GM21381 (cell line): ENCODE data around the gene CD300E.
"Not testable (repeated sequence)": the region's sequence is repeated elsewhere in the genome, so short reads cannot be mapped to it uniquely, and the experiment has no call there.

Experiments
- ATAC-seq: cut with Tn5 transposase; IDR thresholded peaks from one replicate; pipeline ENCODE4 v1.9.1; 2021; ENCODE audit warnings: mild to moderate bottlenecking, moderate library complexity; ENCODE audit not compliant: unreplicated experiment

The CD300E gene

DNA sequence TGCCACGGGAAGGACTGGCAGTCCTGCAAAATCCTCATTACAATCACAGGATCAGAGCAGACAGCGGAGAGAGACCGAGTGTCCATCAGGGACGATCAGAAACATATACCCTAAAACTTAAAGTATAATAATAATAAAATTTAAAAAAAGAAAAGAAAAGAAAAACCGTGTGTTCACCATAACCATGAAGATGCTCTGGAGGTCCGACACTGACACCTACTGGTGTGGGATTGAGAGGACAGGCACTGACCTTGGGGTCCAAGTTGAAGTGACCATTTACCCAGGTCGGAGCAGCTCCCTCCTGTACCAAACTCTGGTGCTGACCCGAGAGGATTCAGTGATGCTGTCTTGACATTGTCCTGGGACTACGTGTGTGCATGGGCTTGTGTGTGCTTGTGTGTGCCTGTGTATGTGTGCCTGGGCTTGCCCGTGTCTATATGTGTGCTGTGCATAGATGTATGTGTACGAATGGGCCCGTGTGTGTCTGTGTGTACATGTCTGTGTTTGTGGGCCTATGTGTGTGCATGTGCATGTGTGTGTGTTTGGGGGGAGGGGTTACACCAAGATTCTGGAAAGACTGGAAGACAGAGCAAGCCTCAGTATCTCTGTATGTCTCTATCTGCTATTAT, 21.5 kb downstream of the CD300E start:
- no peak for ATAC-seq

DNA sequence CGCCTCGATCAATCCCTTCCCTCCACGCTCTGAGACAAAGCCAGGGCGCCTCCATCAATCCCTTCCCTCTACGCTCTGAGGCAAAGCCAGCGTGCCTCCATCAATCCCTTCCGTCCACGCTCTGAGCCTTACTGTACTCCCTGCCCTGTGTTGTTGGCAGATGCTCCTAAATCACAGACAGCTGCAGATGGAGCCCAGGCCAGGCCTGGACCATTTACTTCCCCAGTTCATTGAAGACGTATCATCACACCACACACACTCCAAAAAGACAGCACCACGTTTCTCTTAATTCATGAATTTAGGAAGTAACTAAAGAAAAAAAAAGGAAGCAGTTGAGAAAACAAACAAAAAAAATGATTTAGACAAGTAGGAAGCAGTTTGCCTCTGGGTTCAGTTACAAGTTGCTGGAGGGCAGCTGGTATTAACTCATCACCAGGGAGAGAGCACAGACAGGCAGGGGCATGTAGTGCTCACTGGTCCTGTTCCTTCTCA, 24.0 kb downstream of the CD300E start:
- ATAC-seq, result no peak

DNA sequence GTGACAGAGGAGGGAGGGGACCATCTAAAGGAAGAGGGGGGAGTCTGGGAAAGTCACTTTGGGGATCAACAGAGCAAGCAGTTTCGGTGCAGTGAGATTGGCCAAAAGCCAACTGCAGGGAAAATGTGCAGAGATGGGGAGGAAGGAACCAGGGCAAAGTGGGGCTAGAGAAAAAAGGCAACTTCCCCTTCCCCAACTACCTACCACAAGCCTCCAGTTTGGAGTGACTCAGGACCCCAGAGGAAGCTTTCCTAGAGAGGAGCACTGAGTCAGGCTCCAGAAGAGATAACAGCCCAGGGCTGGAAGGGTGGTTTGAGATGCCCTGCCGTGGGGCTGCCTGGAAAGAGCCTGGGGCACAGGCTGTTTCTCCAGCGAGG, 24.5 kb downstream of the CD300E start:
- ATAC-seq, result no peak

DNA sequence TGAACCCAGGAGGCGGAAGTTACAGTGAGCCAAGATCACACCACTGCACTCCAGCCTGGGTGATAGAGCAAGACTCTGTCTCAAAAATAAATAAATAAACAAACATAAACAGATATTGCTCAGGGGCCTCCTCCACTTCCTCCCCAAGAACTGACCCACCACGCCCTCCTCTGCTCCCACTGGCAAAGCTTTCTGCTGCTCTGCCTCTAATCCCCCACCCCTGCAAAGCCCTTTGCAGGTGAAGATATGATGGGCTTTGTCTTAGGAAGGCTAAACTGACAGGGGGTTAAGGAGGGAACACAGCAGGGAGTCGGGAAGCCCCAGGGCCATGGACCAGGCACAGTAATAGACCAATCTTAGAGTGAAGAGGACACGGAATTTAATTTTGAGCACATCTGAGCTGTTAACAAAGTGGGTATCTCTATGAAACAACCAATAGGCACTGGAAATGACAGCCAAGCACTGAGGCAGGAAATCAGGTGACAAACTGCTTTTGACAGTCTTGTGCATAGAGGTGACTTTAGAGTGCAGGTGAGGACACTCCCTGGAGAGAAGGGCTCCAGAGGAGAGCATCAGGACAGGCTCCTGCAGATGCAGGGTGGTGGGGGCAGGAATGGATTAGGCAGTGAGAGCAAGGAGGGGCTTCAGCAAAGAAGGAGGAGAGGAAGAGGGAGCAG, 25.1 kb downstream of the CD300E start:
- ATAC-seq, result no peak

DNA sequence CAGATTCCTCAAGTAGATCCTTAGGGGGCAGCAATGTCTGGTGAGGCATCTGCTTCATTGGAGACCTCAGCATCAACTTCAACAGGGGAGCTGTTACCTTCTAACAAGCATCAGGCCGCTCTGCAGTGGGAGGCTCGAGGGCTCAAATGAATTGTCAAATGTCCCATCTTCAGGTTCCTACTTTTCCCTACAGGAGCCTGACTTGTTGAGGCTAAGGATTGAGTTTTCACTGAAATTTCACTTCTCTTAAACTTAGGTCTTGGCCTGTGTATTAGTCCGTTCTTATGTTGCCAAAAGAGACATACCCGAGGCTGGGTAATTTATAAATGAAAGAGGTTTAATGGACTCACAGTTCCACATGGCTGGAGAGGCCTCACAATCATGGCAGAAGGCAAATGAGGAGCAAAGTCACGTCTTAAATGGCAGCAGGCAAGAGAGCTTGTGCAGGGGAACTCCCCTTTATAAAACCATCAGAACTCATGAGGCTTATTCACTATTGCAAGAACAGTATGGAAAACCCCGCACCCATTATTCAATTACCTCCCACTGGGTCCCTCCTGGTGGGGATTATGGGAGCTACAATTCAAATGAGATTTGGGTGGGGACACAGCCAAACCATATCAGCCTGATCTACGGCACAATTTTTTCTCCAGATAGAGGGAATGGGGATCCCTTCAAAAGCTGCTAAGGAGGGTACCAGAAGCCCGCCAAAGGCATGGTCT, 26.3 kb downstream of the CD300E start:
- ATAC-seq, result no peak

DNA sequence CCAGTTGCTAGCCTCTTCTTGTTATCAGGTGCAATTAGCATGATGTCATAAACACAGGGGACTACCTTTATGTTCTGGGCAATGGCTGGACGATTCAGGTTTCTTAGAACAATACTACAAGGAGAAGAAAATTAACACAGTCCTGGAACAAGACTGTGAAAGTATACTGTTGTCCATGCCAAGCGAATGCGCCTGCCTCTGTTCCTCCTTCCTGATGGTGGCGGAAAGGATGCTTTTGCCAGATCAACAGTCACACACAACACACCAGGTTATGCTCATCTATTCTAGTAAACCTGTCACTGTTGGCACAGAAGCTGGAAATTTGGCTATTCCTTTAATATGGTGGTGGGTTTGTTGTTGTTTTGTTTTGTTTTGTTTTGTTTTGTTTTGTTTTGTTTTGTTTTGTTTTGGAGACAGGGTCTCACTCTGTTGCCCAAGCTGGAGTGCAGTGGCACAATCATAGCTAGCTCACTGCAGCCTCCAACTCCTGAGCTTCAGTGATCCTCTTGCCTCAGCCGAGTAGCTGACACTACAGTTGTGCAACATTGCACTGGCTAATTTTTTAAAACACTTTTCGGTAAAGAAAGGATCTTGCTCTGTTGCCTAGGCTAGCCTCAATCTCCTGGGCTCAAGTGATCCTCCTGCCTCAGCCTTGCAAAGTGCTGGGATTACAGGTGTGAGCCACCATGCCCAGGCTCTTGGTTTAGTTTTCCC, 28.3 kb downstream of the CD300E start:
- ATAC-seq, result no peak

DNA sequence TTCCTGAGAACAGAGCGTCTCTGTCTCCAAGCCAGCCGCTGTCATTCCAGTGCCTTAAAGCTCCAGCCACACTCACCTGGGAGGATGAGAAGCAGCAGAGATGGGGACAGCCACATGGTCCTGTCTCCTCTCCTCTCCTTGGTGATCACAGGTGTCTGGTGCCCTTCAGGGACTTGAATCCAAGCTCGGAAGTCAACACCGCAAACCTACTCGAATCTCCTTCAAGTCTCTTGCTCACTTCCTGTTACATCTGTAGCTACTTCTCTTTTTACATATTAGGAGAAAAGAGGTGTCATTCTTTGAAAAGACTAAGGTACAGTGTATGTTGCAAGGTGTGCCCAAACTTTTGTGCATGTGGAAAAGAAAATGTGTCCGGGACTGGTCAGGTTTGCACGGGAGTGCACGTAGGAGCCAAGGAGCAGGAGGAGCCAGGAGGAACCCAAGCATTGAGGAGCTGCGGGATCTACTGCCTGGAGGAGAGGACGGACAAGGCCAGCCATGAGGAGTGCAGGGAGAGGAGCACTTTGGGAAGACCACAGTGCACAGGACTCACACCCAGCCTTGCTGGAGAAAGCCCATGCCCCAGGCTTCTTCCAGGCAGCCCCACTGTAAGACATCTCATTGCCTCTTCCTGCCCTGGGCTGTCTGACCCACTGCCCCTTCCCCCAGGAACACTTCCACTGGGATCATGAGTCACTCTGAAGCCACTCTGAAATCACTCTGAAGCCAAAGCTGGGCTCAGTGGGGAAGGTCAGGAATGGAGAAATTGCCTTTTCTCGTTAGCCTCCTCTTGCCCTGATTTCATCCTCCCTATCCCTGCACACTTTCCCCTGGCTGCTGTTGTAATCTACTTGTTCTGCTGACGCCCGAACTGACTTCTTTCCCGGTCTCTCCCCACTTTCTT, 31.2 kb downstream of the CD300E start, which contains the start of gene CD300LD:
Gene CD300LD, minus strand, starts transcription at position 197 of the 904 bp plus-strand sequence. Its CDS starts 81 bp downstream, at position 116.
- no peak for ATAC-seq

DNA sequence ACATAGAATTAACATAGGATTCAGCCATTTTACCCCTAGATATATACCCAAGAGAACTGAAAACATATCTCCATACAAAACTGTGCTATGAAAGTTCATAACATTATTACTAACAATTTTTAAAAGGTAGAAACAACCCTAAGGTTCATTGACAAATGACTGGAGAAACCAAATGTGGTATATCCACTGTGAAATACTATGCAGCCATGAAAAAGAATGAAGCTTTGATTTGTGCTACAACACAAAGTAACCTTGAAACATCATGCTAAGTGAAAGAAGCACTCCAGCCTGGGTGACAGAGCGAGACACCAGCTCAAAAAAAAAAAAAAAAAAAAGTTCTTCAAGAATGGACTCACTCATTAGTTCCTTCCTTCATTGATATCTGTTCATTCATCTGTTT, 32.0 kb downstream of the CD300E start:
- ATAC-seq, result no peak

DNA sequence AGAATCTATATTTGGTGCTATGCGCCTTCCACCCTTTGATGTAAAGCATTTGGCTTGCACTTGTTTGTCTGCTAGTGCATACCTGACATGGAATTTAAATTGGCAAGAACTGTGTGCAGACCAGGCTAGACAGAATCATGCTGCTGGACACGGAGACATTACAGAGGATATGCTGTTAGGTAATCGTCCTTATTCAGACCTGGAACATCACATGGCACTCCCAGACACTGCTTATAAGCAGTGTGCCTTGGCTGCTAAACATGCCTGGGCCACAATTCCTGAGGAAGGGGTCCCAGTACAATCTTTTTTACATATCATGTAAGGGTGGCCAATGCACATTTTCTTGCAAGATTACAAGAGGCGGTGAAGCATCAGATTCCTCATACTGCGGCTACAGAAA, 37.8 kb downstream of the CD300E start:
- ATAC-seq, result no peak

DNA sequence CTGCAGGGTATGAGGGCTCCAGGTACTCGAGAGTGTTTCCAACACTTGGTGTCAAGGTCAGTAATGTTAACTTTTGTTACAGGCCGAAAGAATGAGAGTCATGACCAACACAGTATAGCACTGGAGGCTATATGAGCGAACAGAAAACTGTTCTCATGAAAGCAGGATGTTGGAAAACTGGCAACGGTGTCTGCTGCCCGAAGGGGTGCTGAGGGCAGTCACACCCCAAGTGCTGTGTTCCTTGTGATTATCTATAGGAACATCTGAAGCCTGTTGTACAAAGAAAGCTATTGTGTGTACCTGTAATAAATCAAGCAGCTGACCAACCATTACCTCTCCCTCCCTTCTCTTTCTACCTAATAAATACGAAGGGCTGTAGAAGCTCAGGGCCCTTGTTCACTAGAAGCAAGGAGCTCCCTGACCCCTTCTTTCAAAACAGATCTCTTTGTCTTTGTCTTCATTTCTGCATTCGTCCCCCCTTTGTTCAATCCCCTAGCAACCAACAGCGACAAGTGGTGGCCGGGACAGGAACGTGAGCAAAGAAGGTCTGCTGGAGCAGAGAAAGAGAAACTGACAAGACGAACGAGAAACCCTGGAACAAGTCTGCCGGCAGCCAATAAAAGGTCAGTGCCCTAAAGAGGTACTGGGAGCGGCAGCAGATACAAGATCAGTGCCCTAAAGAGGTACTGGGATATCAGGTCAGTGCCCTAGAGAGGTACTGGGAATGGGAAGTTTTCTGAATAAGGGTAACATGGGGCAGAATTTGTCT, 39.1 kb downstream of the CD300E start:
- no peak for ATAC-seq

DNA sequence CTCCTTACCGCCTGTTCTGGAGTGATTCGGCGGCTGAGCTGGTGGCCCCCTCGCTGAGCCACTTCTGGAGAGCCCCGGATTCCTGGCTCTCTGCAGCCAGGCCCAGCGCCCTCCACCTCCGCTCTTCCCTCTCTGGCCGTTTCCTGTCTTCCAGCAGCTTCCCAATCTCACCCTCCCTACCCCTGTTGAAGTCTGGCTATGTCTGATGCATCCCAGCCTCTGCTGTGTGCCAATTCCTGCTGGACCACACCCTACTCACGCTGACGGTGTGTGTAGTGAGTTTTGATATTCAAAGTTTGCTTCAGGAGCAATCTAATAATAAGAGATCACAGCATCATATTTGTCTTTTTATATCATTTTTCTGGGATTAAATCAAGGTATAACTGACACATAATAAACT, 40.9 kb downstream of the CD300E start:
- ATAC-seq, result no peak

DNA sequence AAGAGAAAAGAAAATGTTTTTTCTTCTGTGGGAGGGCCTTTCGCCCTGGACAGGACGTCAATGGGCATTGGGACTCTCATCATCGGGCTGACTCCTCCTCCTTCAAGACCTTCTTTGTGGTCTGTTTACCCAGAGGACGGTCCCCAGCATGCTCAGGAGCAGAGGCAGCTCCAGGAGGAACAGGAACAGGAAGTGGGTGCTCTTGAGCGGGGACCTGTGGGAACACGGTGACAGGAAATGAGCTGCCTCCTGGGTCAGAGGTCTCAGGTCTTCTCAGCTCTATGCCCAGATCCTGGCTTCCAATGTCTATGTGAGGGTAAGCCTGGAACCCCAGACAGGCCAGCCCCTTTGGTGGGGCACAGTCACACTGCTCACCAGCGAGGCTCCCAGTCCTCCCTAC, 43.6 kb downstream of the CD300E start:
- no peak for ATAC-seq

DNA sequence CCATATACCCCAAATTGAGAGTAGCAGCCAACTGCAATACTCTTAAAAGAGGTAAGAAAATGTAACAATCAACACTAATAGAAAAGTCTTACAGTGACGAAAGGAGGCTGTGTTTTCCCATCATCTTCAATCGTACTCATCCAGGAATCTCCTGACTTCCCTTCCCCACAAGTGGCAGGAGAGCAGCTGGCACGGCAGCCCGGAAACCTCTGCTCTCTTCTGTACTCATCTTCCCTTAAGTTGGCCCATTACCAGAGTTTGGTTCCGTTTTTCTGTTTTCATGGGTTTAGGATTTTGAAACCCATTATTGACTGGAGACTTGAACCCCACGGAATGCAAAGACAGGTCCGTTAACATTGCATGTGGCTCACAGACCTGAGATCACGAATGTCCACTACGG, 44.6 kb downstream of the CD300E start:
- no peak for ATAC-seq

DNA sequence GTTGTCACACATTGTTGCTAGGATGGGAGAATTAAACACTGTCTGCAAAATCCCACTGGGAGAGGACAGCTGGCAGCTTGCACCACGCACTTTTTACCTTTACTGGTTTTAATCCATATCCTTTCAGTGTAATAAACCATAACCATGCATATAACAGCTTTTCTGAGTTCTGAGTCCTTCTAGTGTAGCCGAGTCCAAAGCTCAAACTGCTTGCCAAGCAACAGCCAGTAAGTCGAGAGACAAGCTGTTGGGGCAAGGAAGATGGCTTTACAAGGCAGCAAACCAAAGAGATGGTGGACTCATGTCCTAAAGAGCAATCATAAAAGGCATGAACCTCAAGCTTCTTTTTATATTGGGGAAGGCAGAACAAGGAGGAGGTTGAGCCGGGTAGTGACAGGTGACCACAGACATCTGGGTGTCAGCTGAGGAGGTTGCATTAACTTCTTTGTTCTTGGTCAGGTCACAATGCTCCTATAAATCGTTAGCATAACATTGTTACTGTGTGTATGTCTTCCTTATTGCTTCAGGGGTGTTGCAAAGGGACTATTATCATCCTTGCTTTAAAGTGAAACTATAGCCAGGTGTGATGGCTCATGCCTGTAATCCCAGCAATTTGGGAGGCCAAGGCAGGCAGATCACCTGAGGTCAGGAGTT, 48.9 kb downstream of the CD300E start:
- ATAC-seq, result no peak

DNA sequence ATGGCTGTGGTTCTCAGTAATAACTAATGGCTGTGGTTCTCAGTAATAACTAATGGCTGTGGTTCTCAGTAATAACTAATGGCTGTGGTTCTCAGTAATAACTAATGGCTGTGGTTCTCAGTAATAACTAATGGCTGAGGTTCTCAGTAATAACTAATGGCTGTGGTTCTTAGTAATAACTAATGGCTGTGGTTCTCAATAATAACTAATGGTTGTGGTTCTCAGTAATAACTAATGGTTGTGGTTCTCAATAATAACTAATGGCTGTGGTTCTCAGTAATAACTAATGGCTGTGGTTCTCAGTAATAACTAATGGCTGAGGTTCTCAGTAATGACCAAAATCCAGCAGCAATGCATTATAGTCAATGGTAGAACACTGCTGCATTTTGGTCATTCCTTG, 49.9 kb downstream of the CD300E start:
- not testable (repeated sequence) for ATAC-seq

DNA sequence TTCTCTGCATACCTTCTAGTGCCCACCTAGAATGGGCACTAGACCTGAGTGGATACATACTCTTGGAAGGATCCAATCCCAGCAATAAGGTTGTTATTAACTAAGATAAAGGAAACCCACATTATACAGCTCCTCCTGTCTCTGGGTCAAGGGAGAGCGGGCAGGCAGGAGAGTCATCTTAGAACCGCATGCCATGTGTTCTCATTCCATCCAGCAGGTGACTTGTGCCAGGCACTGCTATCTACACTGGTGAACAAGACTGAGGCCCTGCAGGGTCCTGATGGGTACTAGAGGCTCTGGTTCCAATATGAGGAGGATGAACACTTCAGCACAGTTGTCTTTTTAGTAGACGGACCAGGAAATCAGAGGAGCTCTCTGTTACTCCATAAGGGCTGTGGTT, 50.4 kb downstream of the CD300E start:
- no peak for ATAC-seq

DNA sequence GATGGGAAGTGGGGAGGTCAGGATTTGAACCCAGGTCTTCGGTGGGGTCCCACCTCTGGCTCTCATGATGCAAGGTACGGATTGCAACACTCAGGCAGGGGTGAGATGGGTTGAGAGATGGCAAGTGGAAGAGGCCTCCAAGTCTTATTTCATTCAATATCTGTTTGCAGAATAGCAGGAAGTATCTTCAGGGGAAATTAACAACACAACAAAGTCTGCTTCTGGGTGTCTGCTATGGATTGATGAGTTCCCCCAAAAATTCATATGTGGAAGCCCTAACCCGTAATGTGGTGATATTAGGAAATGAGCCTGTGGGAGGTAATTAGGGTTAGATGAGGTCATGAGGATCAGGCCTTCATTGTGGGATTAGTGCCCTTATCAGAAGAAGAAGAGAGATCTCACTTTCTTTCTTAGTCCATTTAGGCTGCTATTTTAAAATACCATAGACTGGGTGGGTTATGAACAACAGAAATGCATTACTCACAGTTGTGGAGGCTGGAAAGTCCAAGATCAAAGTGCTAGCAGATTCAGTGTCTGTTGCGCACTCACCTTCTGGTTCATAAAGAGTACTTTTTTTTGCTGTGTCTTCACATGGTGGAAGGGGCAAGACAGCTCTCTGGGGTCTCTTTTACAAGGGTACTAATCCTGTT, 51.8 kb downstream of the CD300E start:
- no peak for ATAC-seq
